Thyroid gland (tissue), 4 donors: ENCODE measurements around the gene CDH4. TPM values are rescaled to one million over a fixed set of nuclear protein-coding genes. Genes with fewer than 3 reads are reported as not detected.

Source experiments
- DNase-seq, 2 donors: peaks; one replicate each; pipeline ENCODE4 v3.0.0-alpha.2; 2019
- H3K27ac ChIP-seq, 3 donors: fragments of 200-600 bp; sonication (generic); 1 replicate in 2 of 3; 2 replicates in 1 of 3; pipeline ENCODE4 v1.5.1; 2016 to 2019; ENCODE audit warnings: mild to moderate bottlenecking in 1 of 3, moderate library complexity in 1 of 3
- H3K27me3 ChIP-seq: fragments of 200-600 bp; sonication (generic); one replicate; pipeline ENCODE4 v1.5.1; 2019
- H3K36me3 ChIP-seq, 2 donors: fragments of 200-600 bp; sonication (generic); one replicate each; pipeline ENCODE4 v1.5.1; 2016 to 2019
- H3K4me1 ChIP-seq, 2 donors: fragments of 200-600 bp; sonication (generic); one replicate each; pipeline ENCODE4 v1.5.1; 2017 to 2019
- H3K4me3 ChIP-seq, 3 donors: fragments of 200-600 bp; sonication (generic); replicated peaks in 1 of 3; 1 replicate in 2 of 3; 2 replicates in 1 of 3; pipeline ENCODE4 v1.5.1; 2016; ENCODE audit warnings: mild to moderate bottlenecking in 1 of 3
- H3K9me3 ChIP-seq: fragments of 200-600 bp; sonication (generic); one replicate; pipeline ENCODE4 v1.5.1; 2017
- POLR2A ChIP-seq, 2 donors: fragments of 450-650 bp; IDR thresholded peaks; one replicate each; pipeline ENCODE4 v1.6.1; 2017; ENCODE audit warnings: antibody characterized with exemption in 2 of 2, mild to moderate bottlenecking in 2 of 2, moderate library complexity in 1 of 2
- WGBS, 2 donors: methylation state at CpG; one replicate each; pipeline ENCODE4 v1.1.5; 2017; 5-methylcytosine and 5-hydroxymethylcytosine counted together
- intact Hi-C: fragments of 100-400 bp; cut with DNase I; formaldehyde crosslinking; loops from one replicate; pipeline ENCODE4 v1.15.1; 2023
- total RNA-seq, 4 donors: library from RNA; depleted of rRNA; stranded (reverse); fragments of >200 nt; gene quantifications; one replicate each; pipeline ENCODE4 v1.2.3, GENCODE V29; 2016
- TF ChIP-seq, protein P1 (sequence below), 6 experiments: fragments of 200-600 bp in 3 of 6; fragments of 450-650 bp in 3 of 6; sonication (generic) in 3 of 6; IDR thresholded peaks; one replicate each; pipeline ENCODE4 v1.5.1; 2016 to 2019; ENCODE audit warnings: antibody characterized with exemption in 6 of 6, mild to moderate bottlenecking in 2 of 6, inconsistent platforms in 1 of 6, moderate library complexity in 1 of 6

Gene CDH4
- total RNA-seq, 4 donors from 2014 or later = 0.22 to 0.29 (median 0.29) TPM; not detected in 1

DNA sequence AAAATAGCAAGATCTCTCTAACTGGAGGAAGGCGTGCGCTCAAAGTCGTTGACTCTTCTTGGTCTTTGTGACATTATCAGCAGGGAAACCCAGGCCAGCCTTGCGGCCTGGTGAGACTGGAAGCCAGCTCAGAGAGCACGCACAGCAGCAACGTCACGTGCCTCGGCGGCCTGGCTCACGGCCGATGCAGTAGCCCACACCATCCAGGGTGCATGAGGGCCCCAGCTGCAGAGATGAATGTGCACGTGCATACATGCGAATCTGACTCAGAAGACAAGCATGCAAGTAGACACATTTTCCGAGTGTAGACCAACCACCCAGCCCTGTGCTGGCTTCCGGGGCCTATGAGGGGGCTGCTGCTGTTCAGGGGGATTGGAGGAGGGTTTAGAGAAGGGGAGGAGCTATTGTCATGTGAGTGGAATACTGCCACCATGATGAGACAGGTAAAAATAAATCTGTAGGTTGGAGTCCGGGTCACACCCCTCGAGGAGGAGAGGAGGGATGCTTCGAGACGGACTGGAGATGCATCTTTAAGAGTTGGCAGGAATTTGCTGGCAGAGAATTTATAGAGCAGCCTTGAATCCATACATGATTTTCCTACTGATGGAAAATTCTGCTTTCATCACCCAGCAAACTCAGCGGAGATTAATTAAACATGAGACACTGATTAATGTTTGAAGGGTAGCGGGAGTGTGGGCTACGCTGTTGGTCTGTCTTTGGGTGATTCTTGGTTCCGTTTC is 388.2 kb downstream of the CDH4 start:
- Histone ChIP-seq H3K4me3 (no peak overlapping the region), H3K36me3 (no peaks in the 10 kb centered on the region), H3K4me1 (no peaks in the 10 kb centered on the region), H3K27me3 (no peaks in the 10 kb centered on the region), H3K9me3 (no peaks in the 10 kb centered on the region), H3K27ac (no peak overlapping the region)
- 81 to 83% methylated on average over 17 to 22 of the region's 23 CpGs for WGBS, 2 donors
- TF ChIP-seq, protein P1, sequence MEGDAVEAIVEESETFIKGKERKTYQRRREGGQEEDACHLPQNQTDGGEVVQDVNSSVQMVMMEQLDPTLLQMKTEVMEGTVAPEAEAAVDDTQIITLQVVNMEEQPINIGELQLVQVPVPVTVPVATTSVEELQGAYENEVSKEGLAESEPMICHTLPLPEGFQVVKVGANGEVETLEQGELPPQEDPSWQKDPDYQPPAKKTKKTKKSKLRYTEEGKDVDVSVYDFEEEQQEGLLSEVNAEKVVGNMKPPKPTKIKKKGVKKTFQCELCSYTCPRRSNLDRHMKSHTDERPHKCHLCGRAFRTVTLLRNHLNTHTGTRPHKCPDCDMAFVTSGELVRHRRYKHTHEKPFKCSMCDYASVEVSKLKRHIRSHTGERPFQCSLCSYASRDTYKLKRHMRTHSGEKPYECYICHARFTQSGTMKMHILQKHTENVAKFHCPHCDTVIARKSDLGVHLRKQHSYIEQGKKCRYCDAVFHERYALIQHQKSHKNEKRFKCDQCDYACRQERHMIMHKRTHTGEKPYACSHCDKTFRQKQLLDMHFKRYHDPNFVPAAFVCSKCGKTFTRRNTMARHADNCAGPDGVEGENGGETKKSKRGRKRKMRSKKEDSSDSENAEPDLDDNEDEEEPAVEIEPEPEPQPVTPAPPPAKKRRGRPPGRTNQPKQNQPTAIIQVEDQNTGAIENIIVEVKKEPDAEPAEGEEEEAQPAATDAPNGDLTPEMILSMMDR (IDR thresholded peaks at IDR 0.05) = no peak
- TF ChIP-seq POLR2A (IDR thresholded peaks at IDR 0.05) = no peak
- no peak for DNase-seq
- intact Hi-C loops = no loop called here

GRCh38 chr20:61640871-61641245 is 388.8 kb downstream of the CDH4 start:
- no peaks in the 10 kb centered on the region for H3K27me3 ChIP-seq
- no peaks in the 10 kb centered on the region for H3K4me1 ChIP-seq
- TF ChIP-seq POLR2A (IDR thresholded peaks at IDR 0.05) = no peak
- TF ChIP-seq, protein P1 (IDR thresholded peaks at IDR 0.05) = no peak
- H3K4me3 ChIP-seq = no peak overlapping the region
- no peaks in the 10 kb centered on the region for H3K9me3 ChIP-seq
- H3K36me3 ChIP-seq = no peaks in the 10 kb centered on the region
- no peak for DNase-seq
- 69 to 84% methylated on average over 10 to 11 of the region's 11 CpGs for WGBS, 2 donors
- intact Hi-C loops = no loop called here
- H3K27ac ChIP-seq = no peak overlapping the region

GRCh38 chr20:61643656-61644377 is 391.8 kb downstream of the CDH4 start:
- Histone ChIP-seq H3K4me1 (no peaks in the 10 kb centered on the region), H3K4me3 (no peak overlapping the region), H3K9me3 (no peaks in the 10 kb centered on the region), H3K27ac (no peak overlapping the region), H3K36me3 (no peaks in the 10 kb centered on the region), H3K27me3 (no peaks in the 10 kb centered on the region)
- DNase-seq = no peak
- 68 to 80% methylated on average over 12 of the region's 12 CpGs for WGBS, 2 donors
- TF ChIP-seq POLR2A (IDR thresholded peaks at IDR 0.05) = no peak
- TF ChIP-seq, protein P1 (IDR thresholded peaks at IDR 0.05) = no peak
- intact Hi-C loops = no loop called here

- DNase-seq = no peak
- TF ChIP-seq POLR2A (IDR thresholded peaks at IDR 0.05) = no peak
- TF ChIP-seq, protein P1 (IDR thresholded peaks at IDR 0.05) = no peak
- H3K4me3 ChIP-seq = no peak overlapping the region
- H3K9me3 ChIP-seq = no peaks in the 10 kb centered on the region
- 57 to 64% methylated on average over 18 to 21 of the region's 25 CpGs for WGBS, 2 donors
- intact Hi-C loops = no loop called here
- no peaks in the 10 kb centered on the region for H3K4me1 ChIP-seq
- no peaks in the 10 kb centered on the region for H3K36me3 ChIP-seq
- H3K27me3 ChIP-seq = no peaks in the 10 kb centered on the region
- no peak overlapping the region for H3K27ac ChIP-seq
These were observed 392.5 kb downstream of the CDH4 start for GRCh38 chr20:61644378-61645076.
